ENCODE measurements around the gene SBF2. TPM values are rescaled to one million over a fixed set of nuclear protein-coding genes. Genes with fewer than 3 reads are reported as not detected.
A peak's percentile ranks its signal among the peaks of the same experiment; 100 is the strongest.

The SBF2 gene
- total and polyA plus RNA-seq, 2 of the 13 experiments (the other 11 are each of a cell fraction or from before 2014, with no cell fraction given), result 24.0 to 45.8 TPM

DNA sequence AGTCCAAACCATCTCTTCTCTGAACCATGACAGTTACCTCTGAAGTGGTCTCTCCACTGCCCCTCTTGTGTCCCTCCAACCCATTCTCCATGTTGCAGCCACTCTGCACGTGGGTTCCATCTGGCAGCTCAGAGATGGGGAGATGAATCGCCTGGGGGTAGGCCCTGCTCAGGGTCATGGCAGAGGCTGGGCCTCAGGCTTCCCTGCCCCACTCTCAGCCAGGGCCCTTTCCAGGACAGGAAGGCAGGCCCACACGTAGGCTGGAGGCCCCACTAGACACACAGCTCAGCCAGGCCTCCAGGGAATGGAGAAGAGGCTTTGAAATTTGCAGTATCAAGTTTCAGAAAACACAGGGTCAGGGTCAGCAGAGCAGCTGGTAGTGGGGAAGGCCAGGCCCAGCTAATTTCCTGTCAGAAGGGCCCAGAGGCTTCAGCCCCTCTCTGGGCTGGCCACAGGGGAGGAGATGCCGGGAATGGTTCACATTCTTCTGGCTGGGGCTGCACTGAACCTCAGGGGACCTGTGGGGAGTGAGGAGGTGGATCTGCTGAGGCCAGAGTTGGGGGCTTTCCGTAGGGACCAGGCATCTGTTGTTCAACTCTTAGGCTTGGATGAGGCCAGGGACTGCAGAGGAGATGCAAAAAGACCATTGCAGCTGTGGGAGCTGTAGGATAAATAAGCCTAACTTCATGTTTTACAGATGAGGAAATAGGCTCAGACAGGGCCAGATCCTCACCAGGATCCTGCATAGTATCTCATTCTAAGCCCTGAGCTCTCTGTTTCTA, 528.5 kb downstream of the SBF2 start (continued):
- TF ChIP-seq, protein P1, sequence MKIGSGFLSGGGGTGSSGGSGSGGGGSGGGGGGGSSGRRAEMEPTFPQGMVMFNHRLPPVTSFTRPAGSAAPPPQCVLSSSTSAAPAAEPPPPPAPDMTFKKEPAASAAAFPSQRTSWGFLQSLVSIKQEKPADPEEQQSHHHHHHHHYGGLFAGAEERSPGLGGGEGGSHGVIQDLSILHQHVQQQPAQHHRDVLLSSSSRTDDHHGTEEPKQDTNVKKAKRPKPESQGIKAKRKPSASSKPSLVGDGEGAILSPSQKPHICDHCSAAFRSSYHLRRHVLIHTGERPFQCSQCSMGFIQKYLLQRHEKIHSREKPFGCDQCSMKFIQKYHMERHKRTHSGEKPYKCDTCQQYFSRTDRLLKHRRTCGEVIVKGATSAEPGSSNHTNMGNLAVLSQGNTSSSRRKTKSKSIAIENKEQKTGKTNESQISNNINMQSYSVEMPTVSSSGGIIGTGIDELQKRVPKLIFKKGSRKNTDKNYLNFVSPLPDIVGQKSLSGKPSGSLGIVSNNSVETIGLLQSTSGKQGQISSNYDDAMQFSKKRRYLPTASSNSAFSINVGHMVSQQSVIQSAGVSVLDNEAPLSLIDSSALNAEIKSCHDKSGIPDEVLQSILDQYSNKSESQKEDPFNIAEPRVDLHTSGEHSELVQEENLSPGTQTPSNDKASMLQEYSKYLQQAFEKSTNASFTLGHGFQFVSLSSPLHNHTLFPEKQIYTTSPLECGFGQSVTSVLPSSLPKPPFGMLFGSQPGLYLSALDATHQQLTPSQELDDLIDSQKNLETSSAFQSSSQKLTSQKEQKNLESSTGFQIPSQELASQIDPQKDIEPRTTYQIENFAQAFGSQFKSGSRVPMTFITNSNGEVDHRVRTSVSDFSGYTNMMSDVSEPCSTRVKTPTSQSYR (CRISPR knock-in tag; IDR thresholded peaks at IDR 0.05; ENCODE audit: borderline replicate concordance), result peak; percentile 34; the same call in 1 of the 2 replicates
- TF ChIP-seq ISX (CRISPR knock-in tag; conservative IDR thresholded peaks at IDR 0.05) (no peak), NCOA2 (CRISPR knock-in tag; IDR thresholded peaks at IDR 0.05) (peak; percentile 87), MAFK (conservative IDR thresholded peaks at IDR 0.05 in 1 of 2, IDR thresholded peaks at IDR 0.05 in 1 of 2; ENCODE audit: low read length in 2 of 2) (peak in 1 of 2 experiments; percentile 5; a peak in 1 of 4 replicates), SCMH1 (CRISPR knock-in tag; IDR thresholded peaks at IDR 0.05; ENCODE audit: borderline replicate concordance) (no peak), HDAC6 (IDR thresholded peaks at IDR 0.05; ENCODE audit: low read depth, low read length) (no peak), RAD21 (CRISPR knock-in tag; IDR thresholded peaks at IDR 0.05) (0 out of 2 replicates have a peak, but pooled peaks have one; percentile 34), HDAC1 (CRISPR knock-in tag; IDR thresholded peaks at IDR 0.05) (peak; percentile 90), ZNF33B (CRISPR knock-in tag; IDR thresholded peaks at IDR 0.05) (no peak), HIVEP1 (CRISPR knock-in tag; IDR thresholded peaks at IDR 0.05) (peak; percentile 69; the same call in 1 of the 2 replicates), HCFC1 (IDR thresholded peaks at IDR 0.05; ENCODE audit: low read depth, low read length) (no peak), CBX1 (IDR thresholded peaks at IDR 0.05; ENCODE audit: low read depth) (peak; percentile 32), SRSF9 (IDR thresholded peaks at IDR 0.05; ENCODE audit: borderline replicate concordance, insufficient read depth, low read depth, low read length, poor library complexity, severe bottlenecking) (no peak), HNRNPH1 (optimal IDR thresholded peaks at IDR 0.05; ENCODE audit: low read depth, low read length) (no peak)
- TF ChIP-seq, protein P2, sequence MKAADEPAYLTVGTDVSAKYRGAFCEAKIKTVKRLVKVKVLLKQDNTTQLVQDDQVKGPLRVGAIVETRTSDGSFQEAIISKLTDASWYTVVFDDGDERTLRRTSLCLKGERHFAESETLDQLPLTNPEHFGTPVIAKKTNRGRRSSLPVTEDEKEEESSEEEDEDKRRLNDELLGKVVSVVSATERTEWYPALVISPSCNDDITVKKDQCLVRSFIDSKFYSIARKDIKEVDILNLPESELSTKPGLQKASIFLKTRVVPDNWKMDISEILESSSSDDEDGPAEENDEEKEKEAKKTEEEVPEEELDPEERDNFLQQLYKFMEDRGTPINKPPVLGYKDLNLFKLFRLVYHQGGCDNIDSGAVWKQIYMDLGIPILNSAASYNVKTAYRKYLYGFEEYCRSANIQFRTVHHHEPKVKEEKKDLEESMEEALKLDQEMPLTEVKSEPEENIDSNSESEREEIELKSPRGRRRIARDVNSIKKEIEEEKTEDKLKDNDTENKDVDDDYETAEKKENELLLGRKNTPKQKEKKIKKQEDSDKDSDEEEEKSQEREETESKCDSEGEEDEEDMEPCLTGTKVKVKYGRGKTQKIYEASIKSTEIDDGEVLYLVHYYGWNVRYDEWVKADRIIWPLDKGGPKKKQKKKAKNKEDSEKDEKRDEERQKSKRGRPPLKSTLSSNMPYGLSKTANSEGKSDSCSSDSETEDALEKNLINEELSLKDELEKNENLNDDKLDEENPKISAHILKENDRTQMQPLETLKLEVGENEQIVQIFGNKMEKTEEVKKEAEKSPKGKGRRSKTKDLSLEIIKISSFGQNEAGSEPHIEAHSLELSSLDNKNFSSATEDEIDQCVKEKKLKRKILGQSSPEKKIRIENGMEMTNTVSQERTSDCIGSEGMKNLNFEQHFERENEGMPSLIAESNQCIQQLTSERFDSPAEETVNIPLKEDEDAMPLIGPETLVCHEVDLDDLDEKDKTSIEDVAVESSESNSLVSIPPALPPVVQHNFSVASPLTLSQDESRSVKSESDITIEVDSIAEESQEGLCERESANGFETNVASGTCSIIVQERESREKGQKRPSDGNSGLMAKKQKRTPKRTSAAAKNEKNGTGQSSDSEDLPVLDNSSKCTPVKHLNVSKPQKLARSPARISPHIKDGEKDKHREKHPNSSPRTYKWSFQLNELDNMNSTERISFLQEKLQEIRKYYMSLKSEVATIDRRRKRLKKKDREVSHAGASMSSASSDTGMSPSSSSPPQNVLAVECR (CRISPR knock-in tag; IDR thresholded peaks at IDR 0.05; ENCODE audit: borderline replicate concordance), result peak; percentile 86; the same call in 1 of the 2 replicates
- TF ChIP-seq, protein P3, sequence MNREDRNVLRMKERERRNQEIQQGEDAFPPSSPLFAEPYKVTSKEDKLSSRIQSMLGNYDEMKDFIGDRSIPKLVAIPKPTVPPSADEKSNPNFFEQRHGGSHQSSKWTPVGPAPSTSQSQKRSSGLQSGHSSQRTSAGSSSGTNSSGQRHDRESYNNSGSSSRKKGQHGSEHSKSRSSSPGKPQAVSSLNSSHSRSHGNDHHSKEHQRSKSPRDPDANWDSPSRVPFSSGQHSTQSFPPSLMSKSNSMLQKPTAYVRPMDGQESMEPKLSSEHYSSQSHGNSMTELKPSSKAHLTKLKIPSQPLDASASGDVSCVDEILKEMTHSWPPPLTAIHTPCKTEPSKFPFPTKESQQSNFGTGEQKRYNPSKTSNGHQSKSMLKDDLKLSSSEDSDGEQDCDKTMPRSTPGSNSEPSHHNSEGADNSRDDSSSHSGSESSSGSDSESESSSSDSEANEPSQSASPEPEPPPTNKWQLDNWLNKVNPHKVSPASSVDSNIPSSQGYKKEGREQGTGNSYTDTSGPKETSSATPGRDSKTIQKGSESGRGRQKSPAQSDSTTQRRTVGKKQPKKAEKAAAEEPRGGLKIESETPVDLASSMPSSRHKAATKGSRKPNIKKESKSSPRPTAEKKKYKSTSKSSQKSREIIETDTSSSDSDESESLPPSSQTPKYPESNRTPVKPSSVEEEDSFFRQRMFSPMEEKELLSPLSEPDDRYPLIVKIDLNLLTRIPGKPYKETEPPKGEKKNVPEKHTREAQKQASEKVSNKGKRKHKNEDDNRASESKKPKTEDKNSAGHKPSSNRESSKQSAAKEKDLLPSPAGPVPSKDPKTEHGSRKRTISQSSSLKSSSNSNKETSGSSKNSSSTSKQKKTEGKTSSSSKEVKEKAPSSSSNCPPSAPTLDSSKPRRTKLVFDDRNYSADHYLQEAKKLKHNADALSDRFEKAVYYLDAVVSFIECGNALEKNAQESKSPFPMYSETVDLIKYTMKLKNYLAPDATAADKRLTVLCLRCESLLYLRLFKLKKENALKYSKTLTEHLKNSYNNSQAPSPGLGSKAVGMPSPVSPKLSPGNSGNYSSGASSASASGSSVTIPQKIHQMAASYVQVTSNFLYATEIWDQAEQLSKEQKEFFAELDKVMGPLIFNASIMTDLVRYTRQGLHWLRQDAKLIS (CRISPR knock-in tag; IDR thresholded peaks at IDR 0.05), result no peak
